ENCODE results near the gene NCOA5.

NCOA5 gene

GRCh38 chr20:46089167-46089416 lies 670 bp downstream of the NCOA5 start:
- DNase-seq (ENCODE audit: low read depth) = peak; percentile 44

- DNase-seq (ENCODE audit: low read depth) = no peak
Observed at GRCh38 chr20:46088409-46089166, 1.2 kb downstream of the NCOA5 start.

GRCh38 chr20:46087161-46087560 lies 2.6 kb downstream of the NCOA5 start:
- no peak for DNase-seq (ENCODE audit: low read depth)

- no peak for DNase-seq (ENCODE audit: low read depth)
Observed at GRCh38 chr20:46085179-46085851, 4.4 kb downstream of the NCOA5 start.

- no peak for DNase-seq (ENCODE audit: low read depth)
Observed at GRCh38 chr20:46084805-46085178, 5.0 kb downstream of the NCOA5 start.

- no peak for DNase-seq (ENCODE audit: low read depth)
Observed at GRCh38 chr20:46083531-46084061, 6.2 kb downstream of the NCOA5 start.

GRCh38 chr20:46083101-46083500 lies 6.7 kb downstream of the NCOA5 start:
- no peak for DNase-seq (ENCODE audit: low read depth)

- no peak for DNase-seq (ENCODE audit: low read depth)
Observed at GRCh38 chr20:46081074-46081473, 8.7 kb downstream of the NCOA5 start.

GRCh38 chr20:46078954-46079353 lies 10.8 kb downstream of the NCOA5 start:
- DNase-seq (ENCODE audit: low read depth) = no peak

GRCh38 chr20:46077642-46078305 lies 12.0 kb downstream of the NCOA5 start:
- DNase-seq (ENCODE audit: low read depth) = no peak

GRCh38 chr20:46076806-46077205 lies 13.0 kb downstream of the NCOA5 start:
- DNase-seq (ENCODE audit: low read depth) = no peak

- no peak for DNase-seq (ENCODE audit: low read depth)
Observed at GRCh38 chr20:46074006-46074405, 15.8 kb downstream of the NCOA5 start.

GRCh38 chr20:46073443-46073842 lies 16.3 kb downstream of the NCOA5 start:
- no peak for DNase-seq (ENCODE audit: low read depth)

- DNase-seq (ENCODE audit: low read depth) = no peak
Observed at GRCh38 chr20:46073024-46073423, 16.7 kb downstream of the NCOA5 start.

- no peak for DNase-seq (ENCODE audit: low read depth)
Observed at GRCh38 chr20:46071573-46071972, 18.2 kb downstream of the NCOA5 start.

- no peak for DNase-seq (ENCODE audit: low read depth)
Observed at GRCh38 chr20:46070215-46070900, 19.4 kb downstream of the NCOA5 start.

- no peak for DNase-seq (ENCODE audit: low read depth)
Observed at GRCh38 chr20:46065691-46066090, 24.1 kb downstream of the NCOA5 start.

- DNase-seq (ENCODE audit: low read depth) = no peak
Observed at GRCh38 chr20:46065006-46065405, 24.8 kb downstream of the NCOA5 start.

- DNase-seq (ENCODE audit: low read depth) = no peak
Observed at GRCh38 chr20:46063652-46064054, 26.1 kb downstream of the NCOA5 start.

- no peak for DNase-seq (ENCODE audit: low read depth)
Observed at GRCh38 chr20:46063151-46063550, 26.6 kb downstream of the NCOA5 start.

- no peak for DNase-seq (ENCODE audit: low read depth)
Observed at GRCh38 chr20:46062621-46063020, 27.1 kb downstream of the NCOA5 start.

- DNase-seq (ENCODE audit: low read depth) = no peak
Observed at GRCh38 chr20:46062151-46062550, 27.6 kb downstream of the NCOA5 start.

GRCh38 chr20:46060975-46061374 lies 28.8 kb downstream of the NCOA5 start:
- no peak for DNase-seq (ENCODE audit: low read depth)
